GM23338 (cell line): Measurements from ENCODE around the gene KRTAP10-5. TPM values are rescaled to one million over a fixed set of nuclear protein-coding genes. Genes with fewer than 3 reads are reported as not detected.

ENCODE experiments used
- ATAC-seq: fragments of 200-7000 bp; cut with Tn5 transposase; 3 replicates; pipeline ENCODE4 v1.9.1; 2020
- DNase-seq: peaks from one replicate; pipeline ENCODE4 v3.0.0-alpha.2; 2015; ENCODE audit warnings: low spot score
- H2AFZ ChIP-seq: fragments of 200-600 bp; sonication (generic); 2 replicates; pipeline ENCODE4 v1.8.0; 2016; ENCODE audit warnings: antibody characterized with exemption, mild to moderate bottlenecking, moderate library complexity
- H3F3A ChIP-seq: fragments of 200-600 bp; sonication (generic); replicated peaks from 2 replicates; pipeline ENCODE4 v1.8.0; 2017; ENCODE audit warnings: antibody characterized with exemption, mixed run types, low read depth
- H3K27ac ChIP-seq: fragments of 200-600 bp; sonication (generic); 2 replicates; pipeline ENCODE4 v1.6.1; 2016; ENCODE audit warnings: low read depth
- H3K27me3 ChIP-seq: fragments of 200-600 bp; sonication (generic); 2 replicates; pipeline ENCODE4 v1.8.0; 2016; ENCODE audit warnings: mild to moderate bottlenecking, mixed run types, moderate library complexity; ENCODE audit not compliant: insufficient read depth
- H3K36me3 ChIP-seq: fragments of 200-600 bp; sonication (generic); 2 replicates; pipeline ENCODE4 v1.8.0; 2016; ENCODE audit warnings: mild to moderate bottlenecking; ENCODE audit not compliant: insufficient read depth
- H3K4me1 ChIP-seq: fragments of 200-600 bp; sonication (generic); 2 replicates; pipeline ENCODE4 v1.8.0; 2016; ENCODE audit warnings: mild to moderate bottlenecking, moderate library complexity; ENCODE audit not compliant: insufficient read depth
- H3K4me2 ChIP-seq: fragments of 200-600 bp; sonication (generic); 2 replicates; pipeline ENCODE4 v1.7.1; 2017; ENCODE audit warnings: mixed run types
- H3K4me3 ChIP-seq: fragments of 200-600 bp; sonication (generic); 2 replicates; pipeline ENCODE4 v1.6.1; 2016; ENCODE audit warnings: mixed run types
- H3K79me2 ChIP-seq: fragments of 200-600 bp; sonication (generic); replicated peaks from 2 replicates; pipeline ENCODE4 v1.8.0; 2017; ENCODE audit warnings: mild to moderate bottlenecking; ENCODE audit not compliant: insufficient read depth
- H3K9me2 ChIP-seq: fragments of 200-600 bp; sonication (generic); 2 replicates; pipeline ENCODE4 v1.8.0; 2017; ENCODE audit not compliant: insufficient read depth
- H4K20me1 ChIP-seq: fragments of 200-600 bp; sonication (generic); replicated peaks from 2 replicates; pipeline ENCODE4 v1.8.0; 2017; ENCODE audit warnings: mild to moderate bottlenecking; ENCODE audit not compliant: insufficient read depth
- H3K27ac Mint-ChIP-seq: 2 replicates; pipeline ENCODE4 v1.8.0; 2020; ENCODE audit warnings: inconsistent platforms, mild to moderate bottlenecking, moderate library complexity, mixed read lengths
- H3K27me3 Mint-ChIP-seq: 3 replicates; pipeline ENCODE4 v1.8.0; 2022; ENCODE audit warnings: low read depth, mild to moderate bottlenecking, moderate library complexity, mixed read lengths, inconsistent platforms; ENCODE audit not compliant: insufficient read depth, poor library complexity
- H3K36me3 Mint-ChIP-seq: 3 replicates; pipeline ENCODE4 v1.8.0; 2021; ENCODE audit warnings: low read depth, mild to moderate bottlenecking, inconsistent platforms, moderate library complexity, mixed read lengths
- H3K4me1 Mint-ChIP-seq: 3 replicates; pipeline ENCODE4 v1.8.0; 2020; ENCODE audit warnings: mild to moderate bottlenecking, inconsistent platforms, mixed read lengths
- H3K4me3 Mint-ChIP-seq: 3 replicates; pipeline ENCODE4 v1.8.0; 2021; ENCODE audit warnings: moderate library complexity, mild to moderate bottlenecking, inconsistent platforms, mixed read lengths
- H3K9me3 Mint-ChIP-seq: 3 replicates; pipeline ENCODE4 v1.8.0; 2020; ENCODE audit warnings: moderate library complexity, mild to moderate bottlenecking, inconsistent platforms, mixed read lengths
- NANOG ChIP-seq: IDR thresholded peaks from 2 replicates; pipeline ENCODE4 v1.6.1; 2016; ENCODE audit warnings: antibody characterized with exemption, borderline replicate concordance
- POLR2AphosphoS5 ChIP-seq: IDR thresholded peaks from 2 replicates; pipeline ENCODE4 v1.6.1; 2016; ENCODE audit warnings: antibody characterized with exemption, low read depth
- STAT1 ChIP-seq: IDR thresholded peaks from one replicate; pipeline ENCODE4 v1.6.1; 2016; ENCODE audit warnings: antibody characterized with exemption; ENCODE audit not compliant: unreplicated experiment
- ZNF114 ChIP-seq: fragments of 250-450 bp; sonication (Bioruptor Pico); IDR thresholded peaks from 2 replicates; pipeline ENCODE4 v1.5.0; 2020; ENCODE audit warnings: mild to moderate bottlenecking, moderate library complexity
- ZNF331 ChIP-seq: fragments of 250-450 bp; sonication (Bioruptor Pico); IDR thresholded peaks from 2 replicates; pipeline ENCODE4 v1.5.0; 2020; ENCODE audit warnings: low read depth, mild to moderate bottlenecking, moderate library complexity
- polyA plus RNA-seq: library from polyadenylated mRNA; unstranded; fragments of >200 nt; fragmentation: Nextera tagmentation; extraction: Ambion mirVana; gene quantifications from 2 replicates; pipeline ENCODE4 v1.2.1, GENCODE V29; 2016
- total RNA-seq: library from RNA; depleted of rRNA; stranded (reverse); fragments of >200 nt; shearing (Covaris generic); gene quantifications from 2 replicates; pipeline ENCODE4 v1.2.3, GENCODE V29; 2014
- TF ChIP-seq, protein P1 (sequence below): fragments of 250-450 bp; sonication (Bioruptor Pico); IDR thresholded peaks from 2 replicates; pipeline ENCODE4 v1.5.0; 2020; ENCODE audit warnings: mild to moderate bottlenecking, moderate library complexity
- TF ChIP-seq, protein P2 (sequence below), 2 experiments: fragments of 200-600 bp in 1 of 2; sonication (generic) in 1 of 2; conservative IDR thresholded peaks; 2 replicates each; pipeline versions ENCODE4 v1.5.1 to v1.6.1; 2016 to 2017; ENCODE audit warnings: antibody characterized with exemption in 2 of 2, low read depth in 2 of 2, mild to moderate bottlenecking in 2 of 2, moderate library complexity in 1 of 2
- TF ChIP-seq, protein P3 (sequence below): IDR thresholded peaks from 2 replicates; pipeline ENCODE4 v1.6.1; 2016; ENCODE audit warnings: antibody characterized with exemption
- TF ChIP-seq, protein P4 (sequence below): IDR thresholded peaks from one replicate; pipeline ENCODE4 v1.6.1; 2018; ENCODE audit warnings: antibody characterized with exemption; ENCODE audit not compliant: unreplicated experiment

The KRTAP10-5 gene
- total and polyA plus RNA-seq, 2 experiments from 2014 or later, result not detected

DNA sequence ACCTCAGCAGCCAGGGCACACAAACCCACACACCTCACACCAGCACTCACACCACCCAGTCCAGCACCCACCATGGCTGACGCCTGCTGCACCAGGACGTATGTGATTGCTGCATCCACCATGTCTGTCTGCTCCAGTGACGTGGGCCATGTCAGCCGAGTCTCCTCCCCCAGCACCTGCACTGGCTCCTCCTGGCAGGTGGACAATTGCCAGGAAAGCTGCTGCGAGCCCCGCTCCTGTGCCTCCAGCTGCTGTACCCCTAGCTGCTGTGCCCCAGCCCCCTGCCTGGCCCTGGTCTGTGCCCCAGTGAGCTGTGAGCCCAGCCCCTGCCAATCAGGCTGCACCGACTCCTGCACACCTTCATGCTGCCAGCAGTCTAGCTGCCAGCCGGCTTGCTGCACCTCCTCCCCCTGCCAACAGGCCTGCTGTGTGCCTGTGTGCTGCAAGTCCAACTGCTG lies 31.7 kb upstream of the KRTAP10-5 start, which contains the start of gene KRTAP10-8:
Gene KRTAP10-8, plus strand, starts transcription at position 51 of the 458 bp plus-strand sequence. Its CDS starts 22 bp downstream, at position 73.
- ATAC-seq (no peak), DNase-seq (no peak)
- H3K9me3 Mint-ChIP-seq, result peaks cover 43% of the 10 kb centered on the region
- H4K20me1 ChIP-seq, result no peaks in the 10 kb centered on the region
- peaks cover 8% of the 10 kb centered on the region for H3K27me3 Mint-ChIP-seq
- H3K36me3 ChIP-seq, result 0 out of 2 replicates have a peak, but pooled peaks cover 4% of the 10 kb centered on the region
- no peak within 1 kb of the TSS for H3K27ac Mint-ChIP-seq
- no peak within 1 kb of the TSS for H3K27ac ChIP-seq
- no peaks in the 10 kb centered on the region for H3K4me1 ChIP-seq
- H3K4me1 Mint-ChIP-seq, result peaks cover 11% of the 10 kb centered on the region
- no peak within 1 kb of the TSS for H3K4me2 ChIP-seq
- no peaks in the 10 kb centered on the region for H3F3A ChIP-seq
- H2AFZ ChIP-seq, result no peak within 1 kb of the TSS
- TF ChIP-seq STAT1, result no peak
- H3K9me2 ChIP-seq, result no peaks in the 10 kb centered on the region
- no peaks in the 10 kb centered on the region for H3K27me3 ChIP-seq
- H3K4me3 ChIP-seq, result no peak within 1 kb of the TSS
- no peak within 1 kb of the TSS for H3K4me3 Mint-ChIP-seq
- H3K36me3 Mint-ChIP-seq, result peaks cover 19% of the 10 kb centered on the region
- no peaks in the 10 kb centered on the region for H3K79me2 ChIP-seq

DNA sequence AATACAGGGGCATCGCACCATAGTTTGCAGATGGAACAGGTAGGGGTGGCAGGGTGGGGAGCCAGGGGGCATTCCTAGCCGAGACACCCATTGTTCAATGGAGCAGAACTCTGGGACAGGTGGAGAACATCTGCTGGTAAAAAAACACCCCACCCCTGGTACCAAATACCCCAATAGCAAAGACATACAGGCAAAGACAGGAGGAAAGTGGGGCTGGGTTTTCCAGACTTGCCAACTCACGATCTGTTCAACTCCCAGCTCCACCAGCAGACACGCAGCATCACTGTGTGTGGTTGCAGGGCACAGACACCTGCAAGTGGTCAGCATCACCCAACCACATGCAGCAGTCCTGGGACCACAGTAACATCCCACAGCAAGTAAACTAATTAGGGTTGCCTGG lies 31.1 kb upstream of the KRTAP10-5 start:
- no peak for DNase-seq
- Histone ChIP-seq H3K79me2 (no peaks in the 10 kb centered on the region), H2AFZ (no peak overlapping the region), H3K9me2 (no peaks in the 10 kb centered on the region), H3K4me1 (no peaks in the 10 kb centered on the region), H3K27me3 (no peaks in the 10 kb centered on the region), H3K4me2 (no peak overlapping the region), H4K20me1 (no peaks in the 10 kb centered on the region), H3K4me3 (no peak overlapping the region), H3K36me3 (0 out of 2 replicates have a peak, but pooled peaks cover 4% of the 10 kb centered on the region), H3F3A (no peaks in the 10 kb centered on the region), H3K27ac (no peak overlapping the region)
- ATAC-seq, result no peak
- Mint-ChIP-seq H3K27ac (no peak overlapping the region), H3K9me3 (peaks cover 43% of the 10 kb centered on the region), H3K27me3 (peaks cover 8% of the 10 kb centered on the region), H3K36me3 (peaks cover 19% of the 10 kb centered on the region), H3K4me3 (no peak overlapping the region), H3K4me1 (peaks cover 9% of the 10 kb centered on the region)
- TF ChIP-seq NANOG (no peak), ZNF331 (CRISPR knock-in tag) (no peak), POLR2AphosphoS5 (no peak), ZNF114 (CRISPR knock-in tag) (no peak), STAT1 (no peak)
- TF ChIP-seq, protein P1, sequence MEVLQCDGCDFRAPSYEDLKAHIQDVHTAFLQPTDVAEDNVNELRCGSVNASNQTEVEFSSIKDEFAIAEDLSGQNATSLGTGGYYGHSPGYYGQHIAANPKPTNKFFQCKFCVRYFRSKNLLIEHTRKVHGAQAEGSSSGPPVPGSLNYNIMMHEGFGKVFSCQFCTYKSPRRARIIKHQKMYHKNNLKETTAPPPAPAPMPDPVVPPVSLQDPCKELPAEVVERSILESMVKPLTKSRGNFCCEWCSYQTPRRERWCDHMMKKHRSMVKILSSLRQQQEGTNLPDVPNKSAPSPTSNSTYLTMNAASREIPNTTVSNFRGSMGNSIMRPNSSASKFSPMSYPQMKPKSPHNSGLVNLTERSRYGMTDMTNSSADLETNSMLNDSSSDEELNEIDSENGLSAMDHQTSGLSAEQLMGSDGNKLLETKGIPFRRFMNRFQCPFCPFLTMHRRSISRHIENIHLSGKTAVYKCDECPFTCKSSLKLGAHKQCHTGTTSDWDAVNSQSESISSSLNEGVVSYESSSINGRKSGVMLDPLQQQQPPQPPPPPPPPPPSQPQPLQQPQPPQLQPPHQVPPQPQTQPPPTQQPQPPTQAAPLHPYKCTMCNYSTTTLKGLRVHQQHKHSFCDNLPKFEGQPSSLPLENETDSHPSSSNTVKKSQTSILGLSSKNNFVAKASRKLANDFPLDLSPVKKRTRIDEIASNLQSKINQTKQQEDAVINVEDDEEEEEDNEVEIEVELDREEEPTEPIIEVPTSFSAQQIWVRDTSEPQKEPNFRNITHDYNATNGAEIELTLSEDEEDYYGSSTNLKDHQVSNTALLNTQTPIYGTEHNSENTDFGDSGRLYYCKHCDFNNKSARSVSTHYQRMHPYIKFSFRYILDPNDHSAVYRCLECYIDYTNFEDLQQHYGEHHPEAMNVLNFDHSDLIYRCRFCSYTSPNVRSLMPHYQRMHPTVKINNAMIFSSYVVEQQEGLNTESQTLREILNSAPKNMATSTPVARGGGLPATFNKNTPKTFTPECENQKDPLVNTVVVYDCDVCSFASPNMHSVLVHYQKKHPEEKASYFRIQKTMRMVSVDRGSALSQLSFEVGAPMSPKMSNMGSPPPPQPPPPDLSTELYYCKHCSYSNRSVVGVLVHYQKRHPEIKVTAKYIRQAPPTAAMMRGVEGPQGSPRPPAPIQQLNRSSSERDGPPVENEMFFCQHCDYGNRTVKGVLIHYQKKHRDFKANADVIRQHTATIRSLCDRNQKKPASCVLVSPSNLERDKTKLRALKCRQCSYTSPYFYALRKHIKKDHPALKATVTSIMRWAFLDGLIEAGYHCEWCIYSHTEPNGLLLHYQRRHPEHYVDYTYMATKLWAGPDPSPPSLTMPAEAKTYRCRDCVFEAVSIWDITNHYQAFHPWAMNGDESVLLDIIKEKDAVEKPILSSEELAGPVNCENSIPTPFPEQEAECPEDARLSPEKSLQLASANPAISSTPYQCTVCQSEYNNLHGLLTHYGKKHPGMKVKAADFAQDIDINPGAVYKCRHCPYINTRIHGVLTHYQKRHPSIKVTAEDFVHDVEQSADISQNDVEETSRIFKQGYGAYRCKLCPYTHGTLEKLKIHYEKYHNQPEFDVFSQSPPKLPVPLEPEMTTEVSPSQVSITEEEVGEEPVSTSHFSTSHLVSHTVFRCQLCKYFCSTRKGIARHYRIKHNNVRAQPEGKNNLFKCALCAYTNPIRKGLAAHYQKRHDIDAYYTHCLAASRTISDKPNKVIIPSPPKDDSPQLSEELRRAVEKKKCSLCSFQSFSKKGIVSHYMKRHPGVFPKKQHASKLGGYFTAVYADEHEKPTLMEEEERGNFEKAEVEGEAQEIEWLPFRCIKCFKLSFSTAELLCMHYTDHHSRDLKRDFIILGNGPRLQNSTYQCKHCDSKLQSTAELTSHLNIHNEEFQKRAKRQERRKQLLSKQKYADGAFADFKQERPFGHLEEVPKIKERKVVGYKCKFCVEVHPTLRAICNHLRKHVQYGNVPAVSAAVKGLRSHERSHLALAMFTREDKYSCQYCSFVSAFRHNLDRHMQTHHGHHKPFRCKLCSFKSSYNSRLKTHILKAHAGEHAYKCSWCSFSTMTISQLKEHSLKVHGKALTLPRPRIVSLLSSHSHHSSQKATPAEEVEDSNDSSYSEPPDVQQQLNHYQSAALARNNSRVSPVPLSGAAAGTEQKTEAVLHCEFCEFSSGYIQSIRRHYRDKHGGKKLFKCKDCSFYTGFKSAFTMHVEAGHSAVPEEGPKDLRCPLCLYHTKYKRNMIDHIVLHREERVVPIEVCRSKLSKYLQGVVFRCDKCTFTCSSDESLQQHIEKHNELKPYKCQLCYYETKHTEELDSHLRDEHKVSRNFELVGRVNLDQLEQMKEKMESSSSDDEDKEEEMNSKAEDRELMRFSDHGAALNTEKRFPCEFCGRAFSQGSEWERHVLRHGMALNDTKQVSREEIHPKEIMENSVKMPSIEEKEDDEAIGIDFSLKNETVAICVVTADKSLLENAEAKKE (CRISPR knock-in tag), result no peak
- TF ChIP-seq, protein P2, sequence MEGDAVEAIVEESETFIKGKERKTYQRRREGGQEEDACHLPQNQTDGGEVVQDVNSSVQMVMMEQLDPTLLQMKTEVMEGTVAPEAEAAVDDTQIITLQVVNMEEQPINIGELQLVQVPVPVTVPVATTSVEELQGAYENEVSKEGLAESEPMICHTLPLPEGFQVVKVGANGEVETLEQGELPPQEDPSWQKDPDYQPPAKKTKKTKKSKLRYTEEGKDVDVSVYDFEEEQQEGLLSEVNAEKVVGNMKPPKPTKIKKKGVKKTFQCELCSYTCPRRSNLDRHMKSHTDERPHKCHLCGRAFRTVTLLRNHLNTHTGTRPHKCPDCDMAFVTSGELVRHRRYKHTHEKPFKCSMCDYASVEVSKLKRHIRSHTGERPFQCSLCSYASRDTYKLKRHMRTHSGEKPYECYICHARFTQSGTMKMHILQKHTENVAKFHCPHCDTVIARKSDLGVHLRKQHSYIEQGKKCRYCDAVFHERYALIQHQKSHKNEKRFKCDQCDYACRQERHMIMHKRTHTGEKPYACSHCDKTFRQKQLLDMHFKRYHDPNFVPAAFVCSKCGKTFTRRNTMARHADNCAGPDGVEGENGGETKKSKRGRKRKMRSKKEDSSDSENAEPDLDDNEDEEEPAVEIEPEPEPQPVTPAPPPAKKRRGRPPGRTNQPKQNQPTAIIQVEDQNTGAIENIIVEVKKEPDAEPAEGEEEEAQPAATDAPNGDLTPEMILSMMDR (conservative IDR thresholded peaks at IDR 0.05; ENCODE audit: low read depth in 2 of 2), result no peak
- TF ChIP-seq, protein P3, sequence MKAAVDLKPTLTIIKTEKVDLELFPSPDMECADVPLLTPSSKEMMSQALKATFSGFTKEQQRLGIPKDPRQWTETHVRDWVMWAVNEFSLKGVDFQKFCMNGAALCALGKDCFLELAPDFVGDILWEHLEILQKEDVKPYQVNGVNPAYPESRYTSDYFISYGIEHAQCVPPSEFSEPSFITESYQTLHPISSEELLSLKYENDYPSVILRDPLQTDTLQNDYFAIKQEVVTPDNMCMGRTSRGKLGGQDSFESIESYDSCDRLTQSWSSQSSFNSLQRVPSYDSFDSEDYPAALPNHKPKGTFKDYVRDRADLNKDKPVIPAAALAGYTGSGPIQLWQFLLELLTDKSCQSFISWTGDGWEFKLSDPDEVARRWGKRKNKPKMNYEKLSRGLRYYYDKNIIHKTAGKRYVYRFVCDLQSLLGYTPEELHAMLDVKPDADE, result no peak
- TF ChIP-seq, protein P4, sequence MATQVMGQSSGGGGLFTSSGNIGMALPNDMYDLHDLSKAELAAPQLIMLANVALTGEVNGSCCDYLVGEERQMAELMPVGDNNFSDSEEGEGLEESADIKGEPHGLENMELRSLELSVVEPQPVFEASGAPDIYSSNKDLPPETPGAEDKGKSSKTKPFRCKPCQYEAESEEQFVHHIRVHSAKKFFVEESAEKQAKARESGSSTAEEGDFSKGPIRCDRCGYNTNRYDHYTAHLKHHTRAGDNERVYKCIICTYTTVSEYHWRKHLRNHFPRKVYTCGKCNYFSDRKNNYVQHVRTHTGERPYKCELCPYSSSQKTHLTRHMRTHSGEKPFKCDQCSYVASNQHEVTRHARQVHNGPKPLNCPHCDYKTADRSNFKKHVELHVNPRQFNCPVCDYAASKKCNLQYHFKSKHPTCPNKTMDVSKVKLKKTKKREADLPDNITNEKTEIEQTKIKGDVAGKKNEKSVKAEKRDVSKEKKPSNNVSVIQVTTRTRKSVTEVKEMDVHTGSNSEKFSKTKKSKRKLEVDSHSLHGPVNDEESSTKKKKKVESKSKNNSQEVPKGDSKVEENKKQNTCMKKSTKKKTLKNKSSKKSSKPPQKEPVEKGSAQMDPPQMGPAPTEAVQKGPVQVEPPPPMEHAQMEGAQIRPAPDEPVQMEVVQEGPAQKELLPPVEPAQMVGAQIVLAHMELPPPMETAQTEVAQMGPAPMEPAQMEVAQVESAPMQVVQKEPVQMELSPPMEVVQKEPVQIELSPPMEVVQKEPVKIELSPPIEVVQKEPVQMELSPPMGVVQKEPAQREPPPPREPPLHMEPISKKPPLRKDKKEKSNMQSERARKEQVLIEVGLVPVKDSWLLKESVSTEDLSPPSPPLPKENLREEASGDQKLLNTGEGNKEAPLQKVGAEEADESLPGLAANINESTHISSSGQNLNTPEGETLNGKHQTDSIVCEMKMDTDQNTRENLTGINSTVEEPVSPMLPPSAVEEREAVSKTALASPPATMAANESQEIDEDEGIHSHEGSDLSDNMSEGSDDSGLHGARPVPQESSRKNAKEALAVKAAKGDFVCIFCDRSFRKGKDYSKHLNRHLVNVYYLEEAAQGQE, result no peak
